Activated T-helper 17 cell treated with anti-CD3 and anti-CD28 coated beads, Interleukin-2, amount 50 U/mL, for 72 hours (primary cell): ENCODE results near the gene COL9A2. TPM values are rescaled to one million over a fixed set of nuclear protein-coding genes. Genes with fewer than 3 reads are reported as not detected.
A peak's percentile ranks its signal among the peaks of the same experiment; 100 is the strongest.
"Not testable (repeated sequence)": the region's sequence is repeated elsewhere in the genome, so short reads cannot be mapped to it uniquely, and the experiment has no call there.

Experiments used
- ATAC-seq: fragments of 150-1000 bp; cut with Tn5 transposase; replicated peaks from 2 replicates; pipeline ENCODE4 v1.10.0; 2021; ENCODE audit warnings: mild to moderate bottlenecking, moderate library complexity
- H3K27ac Mint-ChIP-seq: one replicate; pipeline ENCODE4 v1.8.0; 2022; ENCODE audit warnings: mixed read lengths
- H3K27me3 Mint-ChIP-seq: one replicate; pipeline ENCODE4 v1.8.0; 2022; ENCODE audit warnings: mixed read lengths
- H3K36me3 Mint-ChIP-seq: one replicate; pipeline ENCODE4 v1.8.0; 2022; ENCODE audit warnings: low read depth, mild to moderate bottlenecking, mixed read lengths
- H3K4me1 Mint-ChIP-seq: one replicate; pipeline ENCODE4 v1.8.0; 2022; ENCODE audit warnings: mixed read lengths
- H3K4me3 Mint-ChIP-seq: one replicate; pipeline ENCODE4 v1.8.0; 2022; ENCODE audit warnings: mild to moderate bottlenecking, mixed read lengths
- H3K9me3 Mint-ChIP-seq: one replicate; pipeline ENCODE4 v1.8.0; 2022; ENCODE audit warnings: mixed read lengths
- total RNA-seq, 2 donors: library from RNA; stranded (reverse); gene quantifications; one replicate each; pipeline ENCODE4 v1.2.3, GENCODE V29; 2022

The COL9A2 gene
- total RNA-seq, 2 donors from 2014 or later, result 7.5 to 18.9 TPM

- H3K27ac Mint-ChIP-seq, result peak overlapping the region; percentile 16
- H3K4me3 Mint-ChIP-seq, result peak overlapping the region; percentile 14
- no peak for ATAC-seq
- H3K36me3 Mint-ChIP-seq, result no peaks in the 10 kb centered on the region
- H3K9me3 Mint-ChIP-seq, result no peaks in the 10 kb centered on the region
- no peaks in the 10 kb centered on the region for H3K27me3 Mint-ChIP-seq
- H3K4me1 Mint-ChIP-seq, result peaks cover 26% of the 10 kb centered on the region
Observed at GRCh38 chr1:40339420-40340323, 22.6 kb upstream of the COL9A2 start.

GRCh38 chr1:40338745-40339419 lies 21.8 kb upstream of the COL9A2 start:
- no peaks in the 10 kb centered on the region for H3K27me3 Mint-ChIP-seq
- peaks cover 18% of the 10 kb centered on the region for H3K4me1 Mint-ChIP-seq
- no peak overlapping the region for H3K27ac Mint-ChIP-seq
- ATAC-seq, result peak; percentile 90
- no peaks in the 10 kb centered on the region for H3K36me3 Mint-ChIP-seq
- H3K4me3 Mint-ChIP-seq, result peak overlapping the region; percentile 14
- H3K9me3 Mint-ChIP-seq, result no peaks in the 10 kb centered on the region

GRCh38 chr1:40337443-40337842 lies 20.4 kb upstream of the COL9A2 start:
- Mint-ChIP-seq H3K36me3 (no peaks in the 10 kb centered on the region), H3K4me3 (no peak overlapping the region), H3K27me3 (no peaks in the 10 kb centered on the region), H3K4me1 (peaks cover 13% of the 10 kb centered on the region), H3K27ac (no peak overlapping the region), H3K9me3 (no peaks in the 10 kb centered on the region)
- no peak for ATAC-seq

- no peak for ATAC-seq
- H3K27me3 Mint-ChIP-seq, result no peaks in the 10 kb centered on the region
- H3K4me3 Mint-ChIP-seq, result no peak overlapping the region
- no peaks in the 10 kb centered on the region for H3K36me3 Mint-ChIP-seq
- H3K9me3 Mint-ChIP-seq, result no peaks in the 10 kb centered on the region
- H3K27ac Mint-ChIP-seq, result no peak overlapping the region
- H3K4me1 Mint-ChIP-seq, result no peaks in the 10 kb centered on the region
Observed at GRCh38 chr1:40332695-40333094, 15.6 kb upstream of the COL9A2 start.

- not testable (repeated sequence) for H3K4me1 Mint-ChIP-seq, H3K36me3 Mint-ChIP-seq, H3K27ac Mint-ChIP-seq, H3K27me3 Mint-ChIP-seq, H3K9me3 Mint-ChIP-seq, H3K4me3 Mint-ChIP-seq, ATAC-seq
Observed at GRCh38 chr1:40331403-40331802, 14.3 kb upstream of the COL9A2 start.

GRCh38 chr1:40318970-40319621 lies 2.0 kb upstream of the COL9A2 start:
- no peak for ATAC-seq
- Mint-ChIP-seq H3K27me3 (peaks cover 13% of the 10 kb centered on the region), H3K4me3 (no peak overlapping the region), H3K36me3 (no peaks in the 10 kb centered on the region), H3K4me1 (peaks cover 15% of the 10 kb centered on the region), H3K9me3 (no peaks in the 10 kb centered on the region), H3K27ac (no peak overlapping the region)

GRCh38 chr1:40318476-40318875 lies 1.4 kb upstream of the COL9A2 start:
- no peak overlapping the region for H3K27ac Mint-ChIP-seq

GRCh38 chr1:40317394-40318074 lies 448 bp upstream of the COL9A2 start:
- Mint-ChIP-seq H3K4me3 (peak overlapping the region; percentile 87), H3K36me3 (no peaks in the 10 kb centered on the region), H3K4me1 (peaks cover 19% of the 10 kb centered on the region), H3K27me3 (peaks cover 13% of the 10 kb centered on the region), H3K27ac (no peak overlapping the region), H3K9me3 (no peaks in the 10 kb centered on the region)
- ATAC-seq, result no peak

More at GRCh38 chr1:40318476-40318875, 1.4 kb upstream of the COL9A2 start:
- no peak for ATAC-seq
- Mint-ChIP-seq H3K4me1 (peaks cover 19% of the 10 kb centered on the region), H3K9me3 (no peaks in the 10 kb centered on the region), H3K27me3 (peaks cover 13% of the 10 kb centered on the region), H3K4me3 (no peak overlapping the region), H3K36me3 (no peaks in the 10 kb centered on the region)

GRCh38 chr1:40315795-40316594 lies 1.1 kb downstream of the COL9A2 start:
- Mint-ChIP-seq H3K27me3 (peaks cover 13% of the 10 kb centered on the region), H3K36me3 (no peaks in the 10 kb centered on the region), H3K27ac (peak overlapping the region; percentile 41), H3K4me1 (peaks cover 19% of the 10 kb centered on the region), H3K4me3 (peak overlapping the region; percentile 87), H3K9me3 (no peaks in the 10 kb centered on the region)
- ATAC-seq, result peak; percentile 42

GRCh38 chr1:40315239-40315794 lies 1.8 kb downstream of the COL9A2 start:
- H3K36me3 Mint-ChIP-seq, result no peaks in the 10 kb centered on the region
- ATAC-seq, result peak; percentile 77
- peaks cover 19% of the 10 kb centered on the region for H3K4me1 Mint-ChIP-seq
- no peaks in the 10 kb centered on the region for H3K9me3 Mint-ChIP-seq
- peak overlapping the region; percentile 87 for H3K4me3 Mint-ChIP-seq
- H3K27me3 Mint-ChIP-seq, result peaks cover 13% of the 10 kb centered on the region
- H3K27ac Mint-ChIP-seq, result peak overlapping the region; percentile 41

GRCh38 chr1:40314721-40315238 lies 2.3 kb downstream of the COL9A2 start:
- no peak for ATAC-seq
- peak overlapping the region; percentile 87 for H3K4me3 Mint-ChIP-seq
- peaks cover 19% of the 10 kb centered on the region for H3K4me1 Mint-ChIP-seq
- no peaks in the 10 kb centered on the region for H3K9me3 Mint-ChIP-seq
- H3K36me3 Mint-ChIP-seq, result no peaks in the 10 kb centered on the region
- H3K27ac Mint-ChIP-seq, result no peak overlapping the region
- peaks cover 13% of the 10 kb centered on the region for H3K27me3 Mint-ChIP-seq

GRCh38 chr1:40313958-40314720 lies 2.9 kb downstream of the COL9A2 start:
- H3K27ac Mint-ChIP-seq, result no peak overlapping the region
- H3K4me3 Mint-ChIP-seq, result peak overlapping the region; percentile 87
- H3K36me3 Mint-ChIP-seq, result no peaks in the 10 kb centered on the region
- H3K27me3 Mint-ChIP-seq, result peaks cover 13% of the 10 kb centered on the region
- peaks cover 18% of the 10 kb centered on the region for H3K4me1 Mint-ChIP-seq
- ATAC-seq, result no peak
- H3K9me3 Mint-ChIP-seq, result no peaks in the 10 kb centered on the region
